ENCODE data around the gene CCDC157. TPM values are rescaled to one million over a fixed set of nuclear protein-coding genes. Genes with fewer than 3 reads are reported as not detected.

CCDC157 gene
- total RNA-seq, 1 donor from 2014 or later: 1.0 TPM

DNA sequence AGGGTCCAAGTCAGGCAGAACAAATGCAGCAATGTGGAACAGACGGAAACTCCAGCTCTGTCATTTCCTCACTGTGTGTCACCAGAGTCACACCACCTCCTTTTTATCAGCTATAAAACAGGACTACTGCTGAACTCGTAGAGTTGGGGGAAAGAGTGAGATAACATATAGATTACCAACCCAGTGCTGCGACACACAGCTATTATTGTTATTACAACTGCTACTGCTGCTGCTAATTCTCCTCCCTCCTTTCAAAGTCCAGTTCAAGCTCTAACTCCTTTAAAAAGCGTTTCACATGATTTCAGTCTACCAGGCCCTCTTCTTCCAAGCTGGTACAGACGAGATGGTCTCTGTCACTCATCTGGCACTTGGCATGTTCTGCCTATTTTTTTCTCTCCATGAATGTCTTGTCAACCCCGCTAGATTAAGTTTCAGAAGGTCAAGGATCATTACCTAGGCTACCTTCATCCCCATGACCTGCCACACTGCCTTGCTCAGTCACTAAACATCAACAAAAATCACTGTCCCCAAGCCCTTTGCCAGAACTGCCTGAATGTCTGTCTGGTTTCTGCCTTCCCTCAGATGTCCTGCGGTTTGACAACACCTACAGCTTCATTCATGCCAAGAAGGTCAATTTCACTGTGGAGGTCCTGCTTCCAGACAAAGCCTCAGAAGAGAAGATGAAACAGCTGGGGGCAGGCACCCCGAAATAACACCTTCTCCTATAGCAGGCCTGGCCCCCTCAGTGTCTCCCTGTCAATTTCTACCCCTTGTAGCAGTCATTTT is 65.1 kb downstream of the CCDC157 start:
- peaks cover 37 to 55% (median 42%) of the 10 kb centered on the region in 3 donors for H3K4me1 ChIP-seq (ENCODE audit: control insufficient read depth in 3 of 3, insufficient read depth in 3 of 3, low read length in 3 of 3)
- H3K27ac ChIP-seq (ENCODE audit: low read depth, low read length): peak overlapping the region; percentile 96
- H3K9me3 ChIP-seq (ENCODE audit: control insufficient read depth in 3 of 3, low read length in 3 of 3): no peaks in the 10 kb centered on the region
- H3K27me3 ChIP-seq (ENCODE audit: control insufficient read depth in 3 of 3, insufficient read depth in 3 of 3, low read length in 3 of 3): no peaks in the 10 kb centered on the region
- peak overlapping the region; percentile 27 to 96 (median 95) for H3K9ac ChIP-seq (ENCODE audit: low read depth in 1 of 3, low read length in 3 of 3)
- H3K4me3 ChIP-seq (ENCODE audit: low read length in 3 of 3): peak overlapping the region in 2 of 3 donors; percentile 14 to 90
- peaks cover 9 to 24% (median 21%) of the 10 kb centered on the region in 3 donors for H3K36me3 ChIP-seq (ENCODE audit: control insufficient read depth in 3 of 3, insufficient read depth in 3 of 3, low read length in 3 of 3)

DNA sequence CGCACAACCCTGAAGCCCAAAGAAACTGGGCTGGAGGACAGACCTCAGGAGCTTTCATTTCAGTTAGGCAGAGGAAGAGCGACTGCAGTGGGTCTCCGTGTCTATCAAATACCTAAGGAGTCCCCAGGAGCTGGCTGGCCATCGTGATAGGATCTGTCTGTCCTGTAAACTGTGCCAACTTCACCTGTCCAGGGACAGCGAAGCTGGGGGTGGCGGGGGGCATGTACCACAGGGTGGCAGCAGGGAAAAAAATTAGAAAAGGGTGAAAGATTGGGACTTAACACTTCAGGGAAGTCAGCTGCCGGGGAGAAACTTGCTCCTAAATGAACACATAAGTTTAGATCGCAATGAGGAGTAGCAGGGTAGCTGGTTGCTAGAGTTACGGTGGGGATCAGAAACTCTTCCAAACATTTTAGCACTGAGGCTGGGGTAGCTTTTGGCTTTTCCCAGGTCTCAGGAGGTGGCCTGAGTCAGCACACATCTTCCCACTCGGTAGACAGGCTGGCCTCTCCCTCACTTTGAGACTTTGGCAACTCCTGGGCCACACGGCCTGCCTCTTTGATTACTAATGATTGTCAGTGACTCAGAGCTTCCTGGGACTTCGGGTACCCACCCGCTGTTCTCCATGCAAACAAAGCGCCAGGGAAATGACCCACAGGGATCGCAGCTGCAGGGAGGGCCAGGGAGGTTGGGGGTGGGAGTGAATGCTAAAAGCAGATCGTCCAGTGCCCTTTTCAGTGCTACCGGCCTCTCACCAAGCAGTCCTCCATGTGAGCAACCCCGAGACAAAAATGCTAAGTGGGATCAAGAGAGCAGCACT is 65.9 kb downstream of the CCDC157 start:
- Histone ChIP-seq H3K27ac (ENCODE audit: low read depth, low read length) (peak overlapping the region; percentile 96), H3K27me3 (ENCODE audit: control insufficient read depth in 3 of 3, insufficient read depth in 3 of 3, low read length in 3 of 3) (no peaks in the 10 kb centered on the region), H3K9ac (ENCODE audit: low read depth in 1 of 3, low read length in 3 of 3) (peak overlapping the region; percentile 95 to 96 (median 95)), H3K9me3 (ENCODE audit: control insufficient read depth in 3 of 3, low read length in 3 of 3) (no peaks in the 10 kb centered on the region), H3K4me3 (ENCODE audit: low read length in 3 of 3) (peak overlapping the region; percentile 90 to 98 (median 95)), H3K4me1 (ENCODE audit: control insufficient read depth in 3 of 3, insufficient read depth in 3 of 3, low read length in 3 of 3) (peaks cover 37 to 55% (median 42%) of the 10 kb centered on the region in 3 donors), H3K36me3 (ENCODE audit: control insufficient read depth in 3 of 3, insufficient read depth in 3 of 3, low read length in 3 of 3) (peaks cover 5 to 19% (median 14%) of the 10 kb centered on the region in 3 donors)

DNA sequence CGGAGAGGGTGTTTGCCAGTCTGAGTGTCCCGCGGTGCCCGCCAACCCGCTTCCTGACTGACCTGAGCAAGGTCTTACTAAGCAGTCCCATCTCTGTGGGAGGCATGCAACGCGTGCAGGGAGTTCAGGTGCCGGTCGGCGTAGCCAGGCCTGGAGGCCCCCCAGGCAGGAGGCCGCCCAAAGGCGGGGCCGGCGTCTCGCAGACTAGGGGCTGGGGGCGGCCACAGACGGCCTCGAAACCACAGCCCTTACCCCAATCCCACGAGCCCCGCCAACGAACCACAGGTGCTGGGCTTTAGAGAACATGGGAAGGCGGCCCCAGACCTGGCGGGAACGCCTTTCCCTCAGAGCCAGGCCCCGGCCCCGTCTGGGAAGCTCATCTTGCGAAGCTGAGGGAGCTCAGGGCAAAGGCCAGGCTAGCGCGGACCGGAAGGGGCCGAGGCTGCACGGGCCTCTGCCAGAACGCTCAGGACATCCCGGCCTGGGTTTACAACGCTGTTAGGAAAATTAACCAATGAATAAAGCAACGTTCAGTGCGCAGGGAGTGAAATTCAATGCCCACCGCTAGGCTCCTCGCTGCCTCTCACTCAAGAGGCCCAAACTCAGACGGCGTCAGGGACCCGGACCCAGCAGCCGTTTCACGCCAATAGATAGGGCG is 66.6 kb downstream of the CCDC157 start:
- peaks cover 6 to 13% (median 7%) of the 10 kb centered on the region in 3 donors for H3K36me3 ChIP-seq (ENCODE audit: control insufficient read depth in 3 of 3, insufficient read depth in 3 of 3, low read length in 3 of 3)
- peak overlapping the region; percentile 95 to 96 (median 95) for H3K9ac ChIP-seq (ENCODE audit: low read depth in 1 of 3, low read length in 3 of 3)
- H3K4me3 ChIP-seq (ENCODE audit: low read length in 3 of 3): peak overlapping the region; percentile 90 to 98 (median 95)
- H3K27me3 ChIP-seq (ENCODE audit: control insufficient read depth in 3 of 3, insufficient read depth in 3 of 3, low read length in 3 of 3): no peaks in the 10 kb centered on the region
- peaks cover 37 to 55% (median 42%) of the 10 kb centered on the region in 3 donors for H3K4me1 ChIP-seq (ENCODE audit: control insufficient read depth in 3 of 3, insufficient read depth in 3 of 3, low read length in 3 of 3)
- H3K27ac ChIP-seq (ENCODE audit: low read depth, low read length): peak overlapping the region; percentile 96
- no peaks in the 10 kb centered on the region for H3K9me3 ChIP-seq (ENCODE audit: control insufficient read depth in 3 of 3, low read length in 3 of 3)

DNA sequence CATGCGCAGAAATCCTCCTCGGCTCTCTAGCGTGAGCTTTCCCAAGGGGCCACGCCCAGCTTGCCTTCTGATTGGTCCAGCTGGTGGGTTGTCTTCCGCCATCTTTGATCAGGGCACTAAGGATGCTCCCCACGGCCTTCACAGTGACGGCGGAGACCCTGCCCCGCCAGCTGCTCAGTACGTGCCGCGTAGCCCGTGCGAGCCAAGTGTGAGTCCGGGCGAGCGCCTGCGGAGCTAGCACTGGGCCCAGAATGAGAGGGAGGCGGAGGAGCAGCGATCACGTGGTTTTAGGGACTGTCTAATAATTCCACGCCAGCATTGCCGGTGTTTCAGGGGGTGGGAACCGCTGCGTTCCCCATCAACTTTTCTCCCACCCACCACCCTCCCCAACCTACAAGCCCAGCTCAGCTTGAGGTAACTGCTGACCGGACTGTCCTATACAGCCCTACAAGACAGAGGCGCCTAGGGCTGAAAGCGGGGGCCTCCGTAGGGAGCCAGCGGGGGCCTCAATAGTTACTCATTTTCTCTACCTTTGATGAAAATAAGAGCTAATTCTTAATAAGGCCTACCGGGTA is 67.2 kb downstream of the CCDC157 start:
- Histone ChIP-seq H3K9ac (ENCODE audit: low read depth in 1 of 3, low read length in 3 of 3) (peak overlapping the region; percentile 95 to 96 (median 95)), H3K36me3 (ENCODE audit: control insufficient read depth in 3 of 3, insufficient read depth in 3 of 3, low read length in 3 of 3) (peaks cover under 1 to 7% (median 4%) of the 10 kb centered on the region in 3 donors), H3K27me3 (ENCODE audit: control insufficient read depth in 3 of 3, insufficient read depth in 3 of 3, low read length in 3 of 3) (no peaks in the 10 kb centered on the region), H3K4me3 (ENCODE audit: low read length in 3 of 3) (peak overlapping the region; percentile 90 to 98 (median 95)), H3K9me3 (ENCODE audit: control insufficient read depth in 3 of 3, low read length in 3 of 3) (no peaks in the 10 kb centered on the region), H3K4me1 (ENCODE audit: control insufficient read depth in 3 of 3, insufficient read depth in 3 of 3, low read length in 3 of 3) (peaks cover 37 to 55% (median 42%) of the 10 kb centered on the region in 3 donors), H3K27ac (ENCODE audit: low read depth, low read length) (peak overlapping the region; percentile 96)

DNA sequence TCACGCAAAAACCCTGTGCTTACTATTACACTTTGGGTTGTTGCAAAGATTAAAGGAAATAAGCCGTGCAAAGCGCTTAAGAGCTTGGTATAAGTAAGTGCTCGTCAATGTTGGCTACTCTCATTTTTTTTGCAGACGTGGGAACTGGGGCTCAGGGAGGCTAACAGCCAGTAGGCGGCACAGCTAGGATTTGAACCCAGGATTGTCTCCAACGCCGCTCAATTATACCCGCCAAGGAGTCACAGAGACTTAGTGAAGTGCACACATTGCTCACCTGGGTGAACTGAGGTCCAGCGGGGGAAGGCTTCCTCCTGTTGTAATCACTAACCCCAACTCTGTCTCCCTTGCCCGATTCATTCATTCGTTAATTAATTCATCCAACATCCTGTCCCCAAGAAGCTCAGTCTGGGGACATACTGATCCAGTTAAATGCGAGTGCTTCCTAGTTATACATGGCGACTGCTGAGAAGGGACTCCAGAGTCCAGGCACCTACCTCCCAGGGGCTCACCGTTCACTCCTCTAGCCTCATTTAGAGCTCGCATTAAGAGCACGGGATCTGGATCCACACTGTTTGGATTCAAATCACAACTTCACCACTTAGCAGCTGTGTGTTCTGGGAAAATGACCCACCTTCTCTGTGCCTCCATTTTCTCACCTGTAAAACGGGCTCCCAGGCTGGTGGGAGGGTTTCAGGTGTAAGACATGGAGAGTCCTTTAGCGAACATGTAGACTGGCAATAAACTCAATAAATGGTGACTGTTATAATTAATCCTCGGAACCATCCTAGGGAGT is 67.9 kb downstream of the CCDC157 start:
- Histone ChIP-seq H3K27ac (ENCODE audit: low read depth, low read length) (peak overlapping the region; percentile 96), H3K9ac (ENCODE audit: low read depth in 1 of 3, low read length in 3 of 3) (peak overlapping the region; percentile 66 to 86 (median 83)), H3K36me3 (ENCODE audit: control insufficient read depth in 3 of 3, insufficient read depth in 3 of 3, low read length in 3 of 3) (peaks cover 0 to 6% (median 2%) of the 10 kb centered on the region in 3 donors), H3K4me1 (ENCODE audit: control insufficient read depth in 3 of 3, insufficient read depth in 3 of 3, low read length in 3 of 3) (peaks cover 37 to 55% (median 42%) of the 10 kb centered on the region in 3 donors), H3K27me3 (ENCODE audit: control insufficient read depth in 3 of 3, insufficient read depth in 3 of 3, low read length in 3 of 3) (no peaks in the 10 kb centered on the region), H3K4me3 (ENCODE audit: low read length in 3 of 3) (peak overlapping the region; percentile 90 to 98 (median 95)), H3K9me3 (ENCODE audit: control insufficient read depth in 3 of 3, low read length in 3 of 3) (no peaks in the 10 kb centered on the region)

DNA sequence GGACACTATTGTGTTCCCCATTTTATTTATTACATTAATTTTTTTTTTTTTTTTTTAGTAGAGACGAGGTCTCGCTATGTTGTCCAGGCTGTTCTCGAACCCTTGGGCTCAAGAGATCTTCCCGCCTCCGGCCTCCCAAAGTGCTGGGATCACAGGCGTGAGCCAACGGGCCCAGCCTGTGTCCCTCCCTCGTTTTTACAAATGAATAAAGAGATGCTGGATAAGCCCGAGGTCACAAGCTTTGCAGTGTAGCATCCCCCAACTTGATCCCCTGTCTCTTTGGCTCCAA is 68.5 kb downstream of the CCDC157 start:
- peak overlapping the region; percentile 76 for H3K27ac ChIP-seq (ENCODE audit: low read depth, low read length)
- H3K4me1 ChIP-seq (ENCODE audit: control insufficient read depth in 3 of 3, insufficient read depth in 3 of 3, low read length in 3 of 3): peaks cover 37 to 54% (median 42%) of the 10 kb centered on the region in 3 donors
- H3K9ac ChIP-seq (ENCODE audit: low read depth in 1 of 3, low read length in 3 of 3): peak overlapping the region in 2 of 3 donors; percentile 80 to 83

DNA sequence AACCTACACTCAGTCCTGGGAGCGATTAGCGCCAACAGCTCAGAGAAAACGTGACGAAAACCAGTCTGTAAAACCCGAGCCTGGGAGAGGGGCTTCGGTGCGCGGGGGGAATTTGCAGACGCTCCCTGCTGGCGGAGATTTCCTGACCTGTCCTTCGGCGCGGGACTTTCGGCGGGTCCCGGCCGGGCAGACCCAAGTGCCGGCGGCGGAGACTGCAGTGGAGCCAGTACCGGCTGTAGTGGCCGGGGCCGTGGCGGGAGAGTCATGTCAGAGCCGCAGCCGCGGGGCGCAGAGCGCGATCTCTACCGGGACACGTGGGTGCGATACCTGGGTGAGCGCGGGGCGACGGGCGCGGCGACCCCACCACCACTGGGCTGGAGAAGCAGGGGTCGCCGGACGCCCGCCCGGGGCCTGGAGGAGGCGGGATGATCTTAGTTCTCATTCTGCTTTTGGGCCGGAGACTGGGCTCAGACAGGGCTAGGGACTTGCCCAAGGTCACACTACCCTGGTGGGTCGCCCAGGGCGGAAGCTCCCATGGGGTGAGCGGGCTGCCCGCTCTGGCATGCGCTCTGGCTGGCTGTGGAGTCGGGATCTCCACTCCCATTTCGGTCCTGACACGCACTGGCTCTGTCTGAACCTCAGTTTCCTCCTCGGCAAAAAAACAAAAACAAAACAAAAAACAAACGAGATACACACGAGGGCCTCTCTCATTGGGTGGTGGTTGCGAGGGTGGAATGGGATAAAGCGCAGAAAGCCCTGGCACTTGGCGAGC is 69.0 kb downstream of the CCDC157 start, which contains the start of gene MTFP1:
MTFP1 (plus strand) TSS at position 153 of the 772 bp plus-strand sequence; CDS start at position 265, 112 bp downstream.
- Histone ChIP-seq H3K9ac (ENCODE audit: low read depth in 1 of 3, low read length in 3 of 3) (peak within 1 kb of the TSS; percentile 66 to 86 (median 83)), H3K4me1 (ENCODE audit: control insufficient read depth in 3 of 3, insufficient read depth in 3 of 3, low read length in 3 of 3) (peaks cover 37 to 49% (median 38%) of the 10 kb centered on the region in 3 donors), H3K27me3 (ENCODE audit: control insufficient read depth in 3 of 3, insufficient read depth in 3 of 3, low read length in 3 of 3) (no peaks in the 10 kb centered on the region), H3K36me3 (ENCODE audit: control insufficient read depth in 3 of 3, insufficient read depth in 3 of 3, low read length in 3 of 3) (peaks cover 0 to 2% (median 0%) of the 10 kb centered on the region in 3 donors), H3K27ac (ENCODE audit: low read depth, low read length) (peak within 1 kb of the TSS; percentile 96), H3K9me3 (ENCODE audit: control insufficient read depth in 3 of 3, low read length in 3 of 3) (no peaks in the 10 kb centered on the region), H3K4me3 (ENCODE audit: low read length in 3 of 3) (peak within 1 kb of the TSS; percentile 90 to 98 (median 95))

More for the DNA sequence above, 68.5 kb downstream of the CCDC157 start:
- Histone ChIP-seq H3K27me3 (ENCODE audit: control insufficient read depth in 3 of 3, insufficient read depth in 3 of 3, low read length in 3 of 3) (no peaks in the 10 kb centered on the region), H3K9me3 (ENCODE audit: control insufficient read depth in 3 of 3, low read length in 3 of 3) (no peaks in the 10 kb centered on the region), H3K36me3 (ENCODE audit: control insufficient read depth in 3 of 3, insufficient read depth in 3 of 3, low read length in 3 of 3) (peaks cover 0 to 4% (median 2%) of the 10 kb centered on the region in 3 donors), H3K4me3 (ENCODE audit: low read length in 3 of 3) (peak overlapping the region; percentile 72 to 95 (median 83))
